Liver (tissue), 9 donors: ENCODE measurements around the gene SDF2L1. TPM values are rescaled to one million over a fixed set of nuclear protein-coding genes. Genes with fewer than 3 reads are reported as not detected.

Experiments used
- DNase-seq: peaks from one replicate; pipeline ENCODE4 v3.0.0-alpha.2; 2017; ENCODE audit warnings: low spot score
- H3K27ac ChIP-seq, 2 donors: one replicate each; pipeline ENCODE4 v1.7.0; 2013; ENCODE audit warnings: inconsistent platforms in 2 of 2, low read length in 2 of 2, control low read depth in 1 of 2, low read depth in 1 of 2, mild to moderate bottlenecking in 1 of 2
- H3K27me3 ChIP-seq, 4 donors: one replicate each; pipeline versions ENCODE4 v1.6.1 to v1.7.0; 2013; ENCODE audit warnings: low read length in 3 of 4, inconsistent platforms in 1 of 4, mild to moderate bottlenecking in 1 of 4, moderate library complexity in 1 of 4; ENCODE audit not compliant: control insufficient read depth in 4 of 4, insufficient read depth in 4 of 4
- H3K36me3 ChIP-seq, 4 donors: one replicate each; pipeline versions ENCODE4 v1.6.1 to v1.7.0; 2013; ENCODE audit warnings: low read length in 3 of 4, mild to moderate bottlenecking in 3 of 4, low read depth in 1 of 4, moderate library complexity in 1 of 4; ENCODE audit not compliant: control insufficient read depth in 4 of 4, insufficient read depth in 3 of 4
- H3K4me1 ChIP-seq, 4 donors: one replicate each; pipeline versions ENCODE4 v1.6.1 to v1.7.0; 2013; ENCODE audit warnings: low read length in 3 of 4, mild to moderate bottlenecking in 3 of 4, moderate library complexity in 1 of 4; ENCODE audit not compliant: control insufficient read depth in 4 of 4, insufficient read depth in 4 of 4
- H3K4me3 ChIP-seq, 3 donors: one replicate each; pipeline versions ENCODE4 v1.6.1 to v1.7.0; 2013; ENCODE audit warnings: low read length in 3 of 3, control low read depth in 1 of 3, low read depth in 1 of 3, mild to moderate bottlenecking in 1 of 3
- H3K9ac ChIP-seq, 2 donors: one replicate each; pipeline ENCODE4 v1.7.0; 2013; ENCODE audit warnings: low read length in 2 of 2, mild to moderate bottlenecking in 2 of 2, moderate library complexity in 2 of 2, control low read depth in 1 of 2, low read depth in 1 of 2
- H3K9me3 ChIP-seq, 4 donors: one replicate each; pipeline versions ENCODE4 v1.6.1 to v1.7.0; 2013; ENCODE audit warnings: low read length in 3 of 4; ENCODE audit not compliant: control insufficient read depth in 4 of 4
- EGR1 ChIP-seq, 2 donors: IDR thresholded peaks; 2 replicates each; pipeline ENCODE4 v1.6.1; 2016 to 2018; ENCODE audit warnings: antibody characterized with exemption in 2 of 2, low read depth in 2 of 2
- FOXA1 ChIP-seq: IDR thresholded peaks from 2 replicates; pipeline ENCODE4 v1.6.1; 2016; ENCODE audit warnings: antibody characterized with exemption
- FOXA2 ChIP-seq: IDR thresholded peaks from 2 replicates; pipeline ENCODE4 v1.6.1; 2016; ENCODE audit warnings: antibody characterized with exemption
- GABPA ChIP-seq, 2 donors: IDR thresholded peaks in 1 of 2; conservative IDR thresholded peaks in 1 of 2; 2 replicates each; pipeline ENCODE4 v1.6.1; 2016; ENCODE audit warnings: antibody characterized with exemption in 2 of 2, mild to moderate bottlenecking in 1 of 2, moderate library complexity in 1 of 2
- HNF4A ChIP-seq, 2 donors: conservative IDR thresholded peaks; 2 replicates each; pipeline ENCODE4 v1.6.1; 2016; ENCODE audit warnings: antibody characterized with exemption in 2 of 2, mild to moderate bottlenecking in 2 of 2
- HNF4G ChIP-seq: IDR thresholded peaks from 2 replicates; pipeline ENCODE4 v1.6.1; 2016; ENCODE audit warnings: antibody characterized with exemption
- JUND ChIP-seq, 2 donors: IDR thresholded peaks; 2 replicates each; pipeline ENCODE4 v1.6.1; 2016; ENCODE audit warnings: antibody characterized with exemption in 2 of 2
- MAX ChIP-seq: IDR thresholded peaks from 2 replicates; pipeline ENCODE4 v1.6.1; 2016; ENCODE audit warnings: antibody characterized with exemption
- NR2F2 ChIP-seq: IDR thresholded peaks from 2 replicates; pipeline ENCODE4 v1.6.1; 2016; ENCODE audit warnings: antibody characterized with exemption
- RAD21 ChIP-seq, 2 donors: IDR thresholded peaks; 2 replicates each; pipeline ENCODE4 v1.6.1; 2016; ENCODE audit warnings: antibody characterized with exemption in 2 of 2, mild to moderate bottlenecking in 2 of 2
- RXRA ChIP-seq, 2 donors: IDR thresholded peaks; 2 replicates each; pipeline ENCODE4 v1.6.1; 2017 to 2018; ENCODE audit warnings: antibody characterized with exemption in 2 of 2, mild to moderate bottlenecking in 1 of 2
- SP1 ChIP-seq: IDR thresholded peaks from 2 replicates; pipeline ENCODE4 v1.6.1; 2018; ENCODE audit warnings: antibody characterized with exemption, mild to moderate bottlenecking
- TAF1 ChIP-seq: conservative IDR thresholded peaks from 2 replicates; pipeline ENCODE4 v1.6.1; 2016; ENCODE audit warnings: antibody characterized with exemption, mild to moderate bottlenecking
- YY1 ChIP-seq: IDR thresholded peaks from 2 replicates; pipeline ENCODE4 v1.6.1; 2016; ENCODE audit warnings: antibody characterized with exemption, mild to moderate bottlenecking
- WGBS: extraction: QIAGEN DNeasy Blood & Tissue Kit; methylation state at CpG from one replicate; pipeline ENCODE4 v1.1.7; 2013; 5-methylcytosine and 5-hydroxymethylcytosine counted together
- polyA plus RNA-seq, 2 donors: library from polyadenylated mRNA; stranded (reverse) in 1 of 2; unstranded in 1 of 2; fragments of 200-250 nt in 1 of 2; fragments of >200 nt in 1 of 2; fragmentation: Nextera tagmentation in 1 of 2; extraction: Ambion mirVana in 1 of 2; gene quantifications; one replicate each; pipeline versions ENCODE4 v1.2.1 to v1.2.3, GENCODE V29; 2013 to 2015
- total RNA-seq, 2 donors: library from RNA; depleted of rRNA; stranded (reverse); fragments of >200 nt; gene quantifications; one replicate each; pipeline ENCODE4 v1.2.3, GENCODE V29; 2014
- TF ChIP-seq, protein P1 (sequence below): IDR thresholded peaks from 2 replicates; pipeline ENCODE4 v1.6.1; 2016; ENCODE audit warnings: antibody characterized with exemption, mild to moderate bottlenecking
- TF ChIP-seq, protein P2 (sequence below): fragments of 150-350 bp; IDR thresholded peaks from 2 replicates; pipeline ENCODE4 v1.5.1; 2017; ENCODE audit warnings: improper control_type of control experiment, low read depth, low read length; ENCODE audit not compliant: missing input control
- TF ChIP-seq, protein P3 (sequence below): IDR thresholded peaks from 2 replicates; pipeline ENCODE4 v1.6.1; 2016; ENCODE audit warnings: antibody characterized with exemption
- TF ChIP-seq, protein P4 (sequence below): IDR thresholded peaks from 2 replicates; pipeline ENCODE4 v1.6.1; 2016; ENCODE audit warnings: antibody characterized with exemption
- donor health status: healthy.
- donor health status: healthy.
- donor health status: healthy.
- donor health status: healthy.
- donor health status: healthy.

Gene SDF2L1
- total and polyA plus RNA-seq, 4 donors: 36.3 to 173 (median 82.9) TPM

DNA sequence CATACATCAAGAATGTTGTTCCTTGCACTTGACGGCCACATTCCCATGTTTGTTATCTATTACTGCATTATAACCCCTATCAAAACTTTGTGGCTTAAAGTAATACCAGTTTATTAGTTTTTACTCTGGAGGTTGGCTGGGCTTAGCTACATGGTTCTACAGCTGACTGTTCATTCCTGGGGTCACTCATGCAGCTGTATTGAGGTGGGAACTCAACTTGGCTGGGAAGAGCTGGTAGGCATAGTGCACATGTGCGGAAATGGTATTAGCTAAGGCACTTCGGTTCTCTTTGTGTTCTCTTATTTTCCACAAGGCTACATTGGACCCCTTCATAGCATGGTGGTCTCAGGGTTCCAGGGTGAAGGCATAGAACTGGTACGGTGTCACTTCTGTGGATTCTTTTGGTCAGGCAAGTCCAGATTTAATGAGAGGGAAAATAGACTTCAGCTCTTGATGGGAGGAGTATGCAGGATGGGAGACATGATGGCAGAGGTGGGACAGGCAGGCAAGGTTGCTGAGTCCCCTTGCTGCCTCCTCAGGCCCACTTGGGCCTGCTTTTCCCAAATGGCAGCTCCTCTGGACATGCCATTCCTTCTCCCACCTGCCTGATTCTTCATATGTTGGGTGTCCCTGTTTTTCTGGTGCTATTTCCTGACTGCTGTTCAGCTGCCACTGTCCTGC lies 28.4 kb upstream of the SDF2L1 start:
- no peak overlapping the region for H3K9ac ChIP-seq
- DNase-seq: no peak
- no peak overlapping the region for H3K4me3 ChIP-seq
- TF ChIP-seq RXRA (IDR thresholded peaks at IDR 0.05) (no peak), JUND (IDR thresholded peaks at IDR 0.05) (no peak), RAD21 (IDR thresholded peaks at IDR 0.05) (no peak), TAF1 (no peak), FOXA1 (no peak), SP1 (no peak), MAX (no peak), NR2F2 (no peak), HNF4G (no peak), FOXA2 (no peak), GABPA (IDR thresholded peaks at IDR 0.05 in 1 of 2, conservative IDR thresholded peaks at IDR 0.05 in 1 of 2) (no peak), HNF4A (conservative IDR thresholded peaks at IDR 0.05) (no peak), EGR1 (IDR thresholded peaks at IDR 0.05; ENCODE audit: low read depth in 2 of 2) (no peak), YY1 (no peak)
- TF ChIP-seq, protein P1, sequence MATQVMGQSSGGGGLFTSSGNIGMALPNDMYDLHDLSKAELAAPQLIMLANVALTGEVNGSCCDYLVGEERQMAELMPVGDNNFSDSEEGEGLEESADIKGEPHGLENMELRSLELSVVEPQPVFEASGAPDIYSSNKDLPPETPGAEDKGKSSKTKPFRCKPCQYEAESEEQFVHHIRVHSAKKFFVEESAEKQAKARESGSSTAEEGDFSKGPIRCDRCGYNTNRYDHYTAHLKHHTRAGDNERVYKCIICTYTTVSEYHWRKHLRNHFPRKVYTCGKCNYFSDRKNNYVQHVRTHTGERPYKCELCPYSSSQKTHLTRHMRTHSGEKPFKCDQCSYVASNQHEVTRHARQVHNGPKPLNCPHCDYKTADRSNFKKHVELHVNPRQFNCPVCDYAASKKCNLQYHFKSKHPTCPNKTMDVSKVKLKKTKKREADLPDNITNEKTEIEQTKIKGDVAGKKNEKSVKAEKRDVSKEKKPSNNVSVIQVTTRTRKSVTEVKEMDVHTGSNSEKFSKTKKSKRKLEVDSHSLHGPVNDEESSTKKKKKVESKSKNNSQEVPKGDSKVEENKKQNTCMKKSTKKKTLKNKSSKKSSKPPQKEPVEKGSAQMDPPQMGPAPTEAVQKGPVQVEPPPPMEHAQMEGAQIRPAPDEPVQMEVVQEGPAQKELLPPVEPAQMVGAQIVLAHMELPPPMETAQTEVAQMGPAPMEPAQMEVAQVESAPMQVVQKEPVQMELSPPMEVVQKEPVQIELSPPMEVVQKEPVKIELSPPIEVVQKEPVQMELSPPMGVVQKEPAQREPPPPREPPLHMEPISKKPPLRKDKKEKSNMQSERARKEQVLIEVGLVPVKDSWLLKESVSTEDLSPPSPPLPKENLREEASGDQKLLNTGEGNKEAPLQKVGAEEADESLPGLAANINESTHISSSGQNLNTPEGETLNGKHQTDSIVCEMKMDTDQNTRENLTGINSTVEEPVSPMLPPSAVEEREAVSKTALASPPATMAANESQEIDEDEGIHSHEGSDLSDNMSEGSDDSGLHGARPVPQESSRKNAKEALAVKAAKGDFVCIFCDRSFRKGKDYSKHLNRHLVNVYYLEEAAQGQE: no peak
- TF ChIP-seq, protein P2, sequence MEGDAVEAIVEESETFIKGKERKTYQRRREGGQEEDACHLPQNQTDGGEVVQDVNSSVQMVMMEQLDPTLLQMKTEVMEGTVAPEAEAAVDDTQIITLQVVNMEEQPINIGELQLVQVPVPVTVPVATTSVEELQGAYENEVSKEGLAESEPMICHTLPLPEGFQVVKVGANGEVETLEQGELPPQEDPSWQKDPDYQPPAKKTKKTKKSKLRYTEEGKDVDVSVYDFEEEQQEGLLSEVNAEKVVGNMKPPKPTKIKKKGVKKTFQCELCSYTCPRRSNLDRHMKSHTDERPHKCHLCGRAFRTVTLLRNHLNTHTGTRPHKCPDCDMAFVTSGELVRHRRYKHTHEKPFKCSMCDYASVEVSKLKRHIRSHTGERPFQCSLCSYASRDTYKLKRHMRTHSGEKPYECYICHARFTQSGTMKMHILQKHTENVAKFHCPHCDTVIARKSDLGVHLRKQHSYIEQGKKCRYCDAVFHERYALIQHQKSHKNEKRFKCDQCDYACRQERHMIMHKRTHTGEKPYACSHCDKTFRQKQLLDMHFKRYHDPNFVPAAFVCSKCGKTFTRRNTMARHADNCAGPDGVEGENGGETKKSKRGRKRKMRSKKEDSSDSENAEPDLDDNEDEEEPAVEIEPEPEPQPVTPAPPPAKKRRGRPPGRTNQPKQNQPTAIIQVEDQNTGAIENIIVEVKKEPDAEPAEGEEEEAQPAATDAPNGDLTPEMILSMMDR: no peak
- TF ChIP-seq, protein P3, sequence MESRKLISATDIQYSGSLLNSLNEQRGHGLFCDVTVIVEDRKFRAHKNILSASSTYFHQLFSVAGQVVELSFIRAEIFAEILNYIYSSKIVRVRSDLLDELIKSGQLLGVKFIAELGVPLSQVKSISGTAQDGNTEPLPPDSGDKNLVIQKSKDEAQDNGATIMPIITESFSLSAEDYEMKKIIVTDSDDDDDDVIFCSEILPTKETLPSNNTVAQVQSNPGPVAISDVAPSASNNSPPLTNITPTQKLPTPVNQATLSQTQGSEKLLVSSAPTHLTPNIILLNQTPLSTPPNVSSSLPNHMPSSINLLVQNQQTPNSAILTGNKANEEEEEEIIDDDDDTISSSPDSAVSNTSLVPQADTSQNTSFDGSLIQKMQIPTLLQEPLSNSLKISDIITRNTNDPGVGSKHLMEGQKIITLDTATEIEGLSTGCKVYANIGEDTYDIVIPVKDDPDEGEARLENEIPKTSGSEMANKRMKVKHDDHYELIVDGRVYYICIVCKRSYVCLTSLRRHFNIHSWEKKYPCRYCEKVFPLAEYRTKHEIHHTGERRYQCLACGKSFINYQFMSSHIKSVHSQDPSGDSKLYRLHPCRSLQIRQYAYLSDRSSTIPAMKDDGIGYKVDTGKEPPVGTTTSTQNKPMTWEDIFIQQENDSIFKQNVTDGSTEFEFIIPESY: no peak
- TF ChIP-seq, protein P4, sequence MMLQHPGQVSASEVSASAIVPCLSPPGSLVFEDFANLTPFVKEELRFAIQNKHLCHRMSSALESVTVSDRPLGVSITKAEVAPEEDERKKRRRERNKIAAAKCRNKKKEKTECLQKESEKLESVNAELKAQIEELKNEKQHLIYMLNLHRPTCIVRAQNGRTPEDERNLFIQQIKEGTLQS: no peak
- H3K36me3 ChIP-seq: peaks cover 3 to 33% (median 22%) of the 10 kb centered on the region in 4 donors
- H3K9me3 ChIP-seq: no peaks in the 10 kb centered on the region
- H3K27ac ChIP-seq: no peak overlapping the region
- no peaks in the 10 kb centered on the region for H3K27me3 ChIP-seq
- 72% methylated on average over 4 of the region's 4 CpGs for WGBS
- H3K4me1 ChIP-seq: no peaks in the 10 kb centered on the region
